PC-3 (cell line): ENCODE measurements around the gene TMEM256. TPM values are rescaled to one million over a fixed set of nuclear protein-coding genes. Genes with fewer than 3 reads are reported as not detected.

ENCODE experiments used
- ATAC-seq: fragments of 200-7000 bp; cut with Tn5 transposase; 2 replicates; pipeline ENCODE4 v1.9.1; 2020; ENCODE audit warnings: mild to moderate bottlenecking, moderate library complexity
- BruUV-seq: library from RNA; stranded (reverse); fragments of 400-500 nt; replicated peaks from 2 replicates; lab custom pipeline; 2021; lab: Mats Ljungman, UMichigan
- CTCF ChIA-PET: fragments of 300-600 bp; sonication (Branson Sonifier 250); formaldehyde crosslinking; loops from one replicate; lab custom pipeline; 2022; ENCODE audit warnings: antibody characterized with exemption; lab: Charles Lee
- POLR2A ChIA-PET: fragments of 300-600 bp; sonication (Branson Sonifier 250); formaldehyde crosslinking; loops from one replicate; lab custom pipeline; 2022; ENCODE audit warnings: antibody characterized with exemption; ENCODE audit not compliant: unreplicated experiment; lab: Charles Lee
- DNase-seq: peaks from one replicate; pipeline ENCODE4 v3.0.0-alpha.2; 2015
- H2AFZ ChIP-seq: fragments of 300-600 bp; sonication (generic); 2 replicates; pipeline ENCODE4 v1.6.0; 2016; ENCODE audit warnings: antibody characterized with exemption, low read length
- H3F3A ChIP-seq: fragments of 300-600 bp; sonication (generic); one replicate; pipeline ENCODE4 v1.6.0; 2017; ENCODE audit warnings: antibody characterized with exemption, low read length, control low read depth, mild to moderate bottlenecking; ENCODE audit not compliant: unreplicated experiment
- H3K27ac ChIP-seq: fragments of 300-600 bp; sonication (generic); 2 replicates; pipeline ENCODE4 v1.5.1; 2016; ENCODE audit warnings: mild to moderate bottlenecking, low read length
- H3K27me3 ChIP-seq: fragments of 300-600 bp; sonication (generic); 2 replicates; pipeline ENCODE4 v1.6.1; 2016; ENCODE audit warnings: low read length, mixed read lengths
- H3K36me3 ChIP-seq: fragments of 300-600 bp; sonication (generic); 2 replicates; pipeline ENCODE4 v1.6.1; 2016; ENCODE audit warnings: low read depth, mixed run types, low read length, mixed read lengths
- H3K4me1 ChIP-seq: fragments of 300-600 bp; sonication (generic); 2 replicates; pipeline ENCODE4 v1.5.1; 2016; ENCODE audit warnings: low read length; ENCODE audit not compliant: insufficient read depth
- H3K4me2 ChIP-seq: fragments of 300-600 bp; sonication (generic); 2 replicates; pipeline ENCODE4 v1.6.0; 2016; ENCODE audit warnings: low read length
- H3K4me3 ChIP-seq: fragments of 300-600 bp; sonication (generic); 2 replicates; pipeline ENCODE4 v1.5.1; 2016; ENCODE audit warnings: mild to moderate bottlenecking, low read length, mixed read lengths
- H3K79me2 ChIP-seq: fragments of 300-600 bp; sonication (generic); 2 replicates; pipeline ENCODE4 v1.6.1; 2017; ENCODE audit warnings: low read length, mixed read lengths
- H3K9ac ChIP-seq: fragments of 300-600 bp; sonication (generic); 2 replicates; pipeline ENCODE4 v1.6.0; 2016; ENCODE audit warnings: mild to moderate bottlenecking, low read length
- H3K9me2 ChIP-seq: fragments of 300-600 bp; sonication (generic); replicated peaks from 2 replicates; pipeline ENCODE4 v1.6.1; 2016; ENCODE audit warnings: mixed run types, low read length, mixed read lengths
- H3K9me3 ChIP-seq: fragments of 300-600 bp; sonication (generic); 2 replicates; pipeline ENCODE4 v1.6.1; 2016; ENCODE audit warnings: low read length, mixed read lengths
- H4K20me1 ChIP-seq: fragments of 300-600 bp; sonication (generic); 2 replicates; pipeline ENCODE4 v1.6.1; 2016; ENCODE audit warnings: low read length, mixed read lengths
- CTCF ChIP-seq: fragments of 300-600 bp; sonication (generic); conservative IDR thresholded peaks from 2 replicates; pipeline ENCODE4 v1.5.1; 2017; ENCODE audit warnings: antibody characterized with exemption, low read depth, mild to moderate bottlenecking, low read length
- EZH2 ChIP-seq: fragments of 300-600 bp; sonication (generic); IDR thresholded peaks from one replicate; pipeline ENCODE4 v1.6.1; 2017; ENCODE audit warnings: antibody characterized with exemption, mild to moderate bottlenecking, low read length; ENCODE audit not compliant: unreplicated experiment
- EZH2phosphoT487 ChIP-seq: fragments of 300-600 bp; sonication (generic); IDR thresholded peaks from 2 replicates; pipeline ENCODE4 v1.6.1; 2018; ENCODE audit warnings: mild to moderate bottlenecking, antibody characterized with exemption, low read length, borderline replicate concordance
- intact Hi-C: fragments of 100-400 bp; cut with micrococcal nuclease; formaldehyde crosslinking; loops from 2 replicates; pipeline ENCODE4 v1.9.0; 2023
- total RNA-seq: library from RNA; depleted of rRNA; stranded (reverse); fragments of >200 nt; gene quantifications from 2 replicates; pipeline ENCODE4 v1.2.3, GENCODE V29; 2014

Gene TMEM256
- total RNA-seq, 1 experiment from 2014 or later = 82.4 TPM

- Histone ChIP-seq H3K4me3 (no peak overlapping the region), H3K4me2 (no peak overlapping the region), H3K4me1 (peaks cover 6% of the 10 kb centered on the region; the same call in 1 of the 2 replicates), H3K27me3 (no peaks in the 10 kb centered on the region), H2AFZ (no peak overlapping the region), H3K9ac (no peak overlapping the region), H3K36me3 (no peaks in the 10 kb centered on the region), H3K79me2 (peaks cover 4% of the 10 kb centered on the region; the same call in 1 of the 2 replicates), H3K9me2 (no peaks in the 10 kb centered on the region), H3F3A (no peaks in the 10 kb centered on the region), H4K20me1 (no peaks in the 10 kb centered on the region), H3K9me3 (no peaks in the 10 kb centered on the region), H3K27ac (no peak overlapping the region)
- CTCF ChIA-PET = interaction anchor here (0.9 kb wide), 1 partner anchor 177 kb away, joined by 3 read pairs; no protein-coding TSS in a partner anchor
- no peak for TF ChIP-seq EZH2phosphoT487
- TF ChIP-seq CTCF = no peak
- intact Hi-C loops = no loop called here
- DNase-seq (no peak), ATAC-seq (no peak)
- POLR2A ChIA-PET = no interaction called here
- no TSS peak for BruUV-seq
Observed at GRCh38 chr17:7382901-7383300, 21.0 kb downstream of the TMEM256 start.

- POLR2A ChIA-PET = interaction anchor here (0.6 kb wide), 1 partner anchor 19 kb away, joined by 3 read pairs; no protein-coding TSS in a partner anchor
- peak within 1 kb of the TSS; percentile 73 for H3K9ac ChIP-seq
- CTCF ChIA-PET = no interaction called here
Observed at GRCh38 chr17:7380855-7381683, 22.8 kb downstream of the TMEM256 start, which contains the start of gene TNK1. TSS of gene TNK1 (plus strand) at chr17:7381089. CDS start at chr17:7382927, 1,838 bp downstream.

More at GRCh38 chr17:7380855-7381683, 22.8 kb downstream of the TMEM256 start, which contains the start of gene TNK1:
- no peaks in the 10 kb centered on the region for H4K20me1 ChIP-seq
- DNase-seq = peak; percentile 49
- H3K9me2 ChIP-seq = no peaks in the 10 kb centered on the region
- no peaks in the 10 kb centered on the region for H3K36me3 ChIP-seq
- ATAC-seq = peak; percentile 74
- H3K27me3 ChIP-seq = no peaks in the 10 kb centered on the region
- H3K27ac ChIP-seq = no peak within 1 kb of the TSS
- H2AFZ ChIP-seq = peak within 1 kb of the TSS; percentile 86
- TF ChIP-seq CTCF (no peak), EZH2phosphoT487 (no peak), EZH2 (no peak)
- H3K79me2 ChIP-seq = peaks cover 4% of the 10 kb centered on the region; the same call in 1 of the 2 replicates
- no peaks in the 10 kb centered on the region for H3K9me3 ChIP-seq
- H3K4me2 ChIP-seq = peak within 1 kb of the TSS; percentile 95
- H3K4me1 ChIP-seq = peaks cover 6% of the 10 kb centered on the region; the same call in 1 of the 2 replicates
- no TSS peak for BruUV-seq
- intact Hi-C loops = no loop called here
- no peaks in the 10 kb centered on the region for H3F3A ChIP-seq
- H3K4me3 ChIP-seq = peak within 1 kb of the TSS; percentile 87
